ENCODE results near the gene STK32B.

DNA sequence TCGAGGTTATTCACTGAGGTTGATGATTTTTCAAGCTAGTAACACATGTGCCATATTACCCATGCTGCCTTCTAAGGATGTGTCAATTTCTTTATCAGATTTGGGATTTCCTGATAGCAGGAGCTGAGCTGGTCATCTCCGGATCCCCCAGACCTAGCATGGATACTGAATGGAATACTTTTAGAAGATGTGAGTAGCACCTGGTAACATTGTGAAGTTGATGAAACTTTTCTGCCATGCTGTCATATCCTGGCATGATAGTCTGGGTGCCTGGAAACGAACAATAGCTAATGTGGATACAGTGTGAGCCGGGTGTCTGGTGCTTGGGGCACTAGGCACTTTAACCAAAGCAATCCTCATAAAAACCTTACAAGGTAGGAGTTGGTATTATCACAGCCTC is 21.1 kb upstream of the STK32B start:
- no peak for TF ChIP-seq GATA1 (IDR thresholded peaks at IDR 0.05; ENCODE audit: low read depth, low read length)
- TF ChIP-seq POLR2A (IDR thresholded peaks at IDR 0.05; ENCODE audit: low read length): no peak
